NCI-H69 (cell line): ENCODE data around the gene BAHCC1.
"Not testable (repeated sequence)": the region's sequence is repeated elsewhere in the genome, so short reads cannot be mapped to it uniquely, and the experiment has no call there.

Source experiments
- DNase-seq: peaks from one replicate; lab custom pipeline; 2025; lab: John Stamatoyannopoulos, UW

Gene BAHCC1

DNA sequence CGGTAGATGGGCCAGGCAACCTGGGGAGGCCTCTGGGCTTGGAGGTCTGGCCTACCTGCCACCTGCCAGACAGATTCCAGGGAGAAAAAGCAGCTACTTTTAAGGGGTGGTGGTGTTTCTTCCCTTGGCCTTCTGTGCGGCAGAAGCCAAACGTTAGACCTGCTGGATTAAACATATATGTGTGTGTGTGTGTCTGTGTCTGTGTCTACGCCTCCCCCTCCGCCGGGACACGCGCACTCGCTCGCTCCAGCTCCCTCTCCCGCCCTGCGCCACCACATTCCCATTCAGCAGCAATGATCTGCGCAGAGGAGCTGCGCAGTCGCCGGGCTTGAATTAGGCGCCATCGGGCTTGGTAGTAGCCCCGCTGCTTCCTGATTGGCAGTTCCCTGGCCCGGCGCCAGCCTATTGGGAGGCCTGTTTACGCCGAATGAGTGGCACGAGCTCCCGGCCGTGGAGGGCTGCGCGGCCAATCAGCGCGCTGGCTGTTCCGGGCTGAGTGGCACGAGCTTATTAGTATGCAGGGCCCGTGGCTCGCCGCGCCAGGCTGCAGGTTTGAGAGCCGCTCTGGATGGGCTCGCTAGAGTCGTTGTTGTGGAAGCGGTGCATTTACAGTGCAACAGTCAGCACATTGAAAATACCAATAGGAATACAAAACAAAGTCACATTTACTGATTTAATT, at the start of gene BAHCC1:
Gene BAHCC1, plus strand, starts transcription at position 537 of the 679 bp plus-strand sequence. CDS start 4,283 bp downstream, outside the sequence.
- peak; percentile 100 for DNase-seq

- DNase-seq: peak; percentile 99
These were observed 49.0 kb upstream of the BAHCC1 start for GRCh38 chr17:81346090-81346907.

DNA sequence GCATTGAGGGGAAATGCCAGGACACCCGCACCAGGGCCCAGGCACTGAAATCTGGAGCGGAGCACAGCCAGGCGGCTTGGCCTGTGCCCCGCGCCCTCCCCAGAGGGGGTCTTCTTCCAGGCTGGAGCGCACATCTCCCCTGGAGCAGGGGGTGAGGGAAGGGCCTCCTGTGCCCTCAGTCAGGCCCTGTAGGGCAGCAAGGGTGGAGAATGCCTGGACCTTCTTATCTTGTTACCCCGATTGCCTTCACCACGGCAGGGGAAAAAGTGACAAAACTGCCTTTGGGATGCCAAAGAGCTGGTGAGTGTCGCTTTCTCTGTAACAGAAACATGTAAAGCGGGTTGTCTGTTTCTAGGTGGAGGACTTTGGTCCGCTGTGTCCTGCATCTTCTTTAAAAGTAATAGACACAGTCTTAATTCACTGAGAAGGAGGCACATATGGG, 48.3 kb upstream of the BAHCC1 start:
- DNase-seq: no peak

DNA sequence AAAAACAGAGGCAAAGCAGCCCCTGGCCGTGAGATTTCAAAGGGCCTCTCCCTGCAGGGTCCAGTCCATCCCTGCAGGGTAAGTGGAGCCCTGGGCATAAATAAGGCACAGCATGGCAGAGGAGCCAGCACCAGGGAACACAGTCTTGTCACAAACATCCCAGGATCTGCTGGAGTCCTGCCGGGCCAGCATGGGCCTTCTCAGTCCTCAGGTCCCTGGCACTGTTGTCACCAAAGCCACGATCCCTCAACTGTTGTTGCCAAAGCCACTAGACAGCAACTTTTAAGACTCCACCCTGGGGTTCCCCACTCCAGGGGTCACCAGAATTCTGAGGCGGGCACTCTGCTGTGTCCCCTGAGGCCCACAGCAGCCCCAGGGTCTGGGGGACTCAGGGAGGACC, 47.8 kb upstream of the BAHCC1 start:
- DNase-seq: no peak

DNA sequence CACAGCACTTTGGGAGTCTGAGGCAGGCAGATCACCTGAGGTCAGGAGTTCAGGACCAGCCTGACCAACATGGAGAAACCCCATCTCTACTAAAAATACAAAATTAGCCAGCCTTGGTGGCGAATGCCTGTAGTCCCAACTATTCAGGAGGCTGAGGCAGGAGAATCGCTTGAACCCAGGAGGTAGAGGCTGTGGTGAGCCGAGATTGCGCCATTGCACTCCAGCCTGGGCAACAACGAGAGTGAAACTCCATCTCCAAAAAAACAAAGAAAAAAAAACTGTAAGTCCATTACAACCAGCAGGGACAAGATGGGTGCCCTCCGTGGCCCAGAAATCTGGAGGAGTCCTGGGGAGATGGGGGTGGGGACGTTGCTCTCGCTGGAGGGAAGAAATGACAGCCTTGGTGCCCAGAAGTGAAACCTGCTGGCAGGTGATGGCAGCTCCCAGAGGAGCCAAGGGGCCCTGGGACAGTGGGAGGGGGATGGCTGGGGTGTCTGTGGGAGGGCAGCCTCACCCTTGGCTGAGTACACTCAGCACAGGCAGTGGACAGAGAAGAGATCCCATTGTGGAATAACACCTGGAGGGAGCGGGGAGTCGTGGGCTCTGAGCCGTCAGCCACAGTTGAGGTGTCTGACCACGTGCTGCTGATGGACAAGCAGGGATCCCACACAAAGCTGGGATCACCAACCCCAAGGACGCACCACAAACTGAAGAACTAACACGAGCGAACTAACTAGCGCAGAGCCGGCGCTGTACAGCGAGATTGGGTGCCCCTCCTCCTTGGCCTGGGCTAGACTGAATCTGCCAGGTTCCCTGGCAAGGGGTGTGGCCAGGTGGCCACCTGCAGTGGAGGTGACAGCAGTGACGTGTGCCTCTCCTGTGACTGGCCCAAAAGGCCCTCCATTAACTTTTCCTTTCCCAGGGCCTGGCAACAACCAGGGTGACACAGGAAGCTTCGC, 46.9 kb upstream of the BAHCC1 start:
- peak; percentile 63 for DNase-seq

DNA sequence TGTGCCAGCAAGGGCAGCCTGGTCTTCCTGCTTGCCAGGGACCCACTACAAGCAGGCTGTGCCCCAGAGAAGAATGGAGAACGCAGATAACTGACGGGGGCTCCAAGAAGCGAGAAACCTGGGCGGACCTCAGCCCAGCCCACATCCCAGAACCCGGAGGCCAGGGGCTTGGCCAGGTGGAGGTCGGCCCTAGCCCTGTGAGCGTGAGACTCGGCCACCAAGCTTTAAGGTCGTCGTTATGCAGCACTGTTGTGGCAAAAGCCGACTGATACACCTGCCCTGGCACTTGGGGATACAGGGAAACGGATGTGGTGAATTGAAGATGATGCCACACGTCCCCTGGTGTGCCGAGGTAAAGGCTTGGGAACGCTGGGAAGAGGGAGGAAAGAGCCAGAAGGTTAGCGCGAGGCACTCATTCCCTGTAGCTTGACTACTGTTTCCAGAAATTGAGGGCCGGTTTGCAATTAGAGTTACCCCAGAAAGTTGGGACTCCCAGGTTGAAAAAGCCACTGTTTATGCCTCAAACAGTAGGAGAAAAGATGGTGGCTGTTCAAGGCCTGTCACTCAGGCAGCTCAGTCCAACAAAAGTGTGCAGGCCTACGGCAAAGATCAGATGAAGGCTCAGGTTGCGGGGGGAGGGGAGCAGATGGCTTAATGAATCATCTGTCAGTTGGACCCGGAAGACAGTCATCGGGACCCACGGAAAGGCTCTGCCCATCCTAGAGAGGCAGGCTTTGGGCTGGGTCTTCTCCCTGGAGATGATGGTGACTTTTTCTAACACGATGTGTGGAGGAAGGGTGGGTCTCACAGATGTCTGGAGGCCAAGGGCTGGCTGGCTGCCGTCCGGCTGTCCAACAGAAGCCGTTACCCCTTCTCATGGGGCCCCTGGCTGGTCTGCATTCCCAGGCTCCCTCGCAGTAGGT, 45.6 kb upstream of the BAHCC1 start:
- DNase-seq: peak; percentile 72

GRCh38 chr17:81350320-81350890, 44.9 kb upstream of the BAHCC1 start:
- no peak for DNase-seq

DNA sequence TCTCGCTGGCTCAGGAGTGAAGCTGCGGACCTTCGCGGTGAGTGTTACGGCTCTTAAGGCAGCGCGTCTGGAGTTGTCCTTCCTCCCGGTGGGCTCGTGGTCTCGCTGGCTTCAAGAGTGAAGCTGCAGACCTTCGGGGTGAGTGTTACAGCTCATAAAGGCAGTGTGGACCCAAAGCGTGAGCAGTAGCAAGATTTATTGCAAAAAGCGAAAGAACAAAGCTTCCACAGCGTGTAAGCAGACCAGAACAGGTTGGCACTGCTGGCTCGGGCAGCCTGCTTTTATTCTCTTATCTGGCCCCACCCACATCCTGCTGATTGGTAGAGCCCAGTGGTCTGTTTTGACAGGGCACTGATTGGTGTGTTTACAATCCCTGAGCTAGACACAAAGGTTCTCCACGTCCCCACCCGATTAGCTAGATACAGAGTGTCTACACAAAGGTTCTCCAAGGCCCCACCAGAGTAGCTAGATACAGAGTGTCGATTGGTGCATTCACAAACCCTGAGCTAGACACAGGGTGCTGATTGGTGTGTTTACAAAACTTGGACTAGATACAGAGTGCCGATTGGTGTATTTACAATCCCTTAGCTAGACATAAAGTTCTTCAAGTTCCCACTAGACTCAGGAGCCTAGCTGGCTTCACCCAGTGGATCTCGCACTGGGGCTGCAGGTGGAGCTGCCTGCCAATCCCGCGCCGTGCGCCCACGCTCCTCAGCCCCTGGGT, 43.8 kb upstream of the BAHCC1 start:
- DNase-seq: not testable (repeated sequence)

GRCh38 chr17:81352056-81352455, 43.2 kb upstream of the BAHCC1 start:
- not testable (repeated sequence) for DNase-seq

GRCh38 chr17:81354252-81354953, 40.9 kb upstream of the BAHCC1 start:
- DNase-seq: no peak

DNA sequence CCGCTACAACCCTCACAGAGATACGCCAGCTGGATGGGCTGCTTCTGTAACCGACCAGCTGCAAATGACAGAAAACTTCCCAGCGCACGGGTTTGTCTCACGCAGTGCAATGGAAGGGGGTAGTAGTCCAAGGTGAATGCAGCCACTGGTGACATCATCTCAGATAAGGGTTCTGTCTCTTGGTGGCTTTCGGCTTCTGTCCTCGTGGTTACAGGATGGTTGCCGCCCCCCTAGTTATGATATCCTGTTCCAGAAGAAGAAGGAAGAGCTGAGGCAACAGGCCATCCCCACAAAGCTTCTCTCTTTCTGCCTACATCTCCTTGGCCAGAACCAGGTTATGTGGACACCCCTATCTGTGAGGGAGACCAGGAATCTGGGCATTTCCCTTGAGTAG, 40.3 kb upstream of the BAHCC1 start:
- no peak for DNase-seq

GRCh38 chr17:81359218-81359617, 36.0 kb upstream of the BAHCC1 start:
- no peak for DNase-seq

GRCh38 chr17:81362001-81362400, 33.3 kb upstream of the BAHCC1 start:
- DNase-seq: not testable (repeated sequence)

- no peak for DNase-seq
These were observed 30.7 kb upstream of the BAHCC1 start for GRCh38 chr17:81364278-81365147.

DNA sequence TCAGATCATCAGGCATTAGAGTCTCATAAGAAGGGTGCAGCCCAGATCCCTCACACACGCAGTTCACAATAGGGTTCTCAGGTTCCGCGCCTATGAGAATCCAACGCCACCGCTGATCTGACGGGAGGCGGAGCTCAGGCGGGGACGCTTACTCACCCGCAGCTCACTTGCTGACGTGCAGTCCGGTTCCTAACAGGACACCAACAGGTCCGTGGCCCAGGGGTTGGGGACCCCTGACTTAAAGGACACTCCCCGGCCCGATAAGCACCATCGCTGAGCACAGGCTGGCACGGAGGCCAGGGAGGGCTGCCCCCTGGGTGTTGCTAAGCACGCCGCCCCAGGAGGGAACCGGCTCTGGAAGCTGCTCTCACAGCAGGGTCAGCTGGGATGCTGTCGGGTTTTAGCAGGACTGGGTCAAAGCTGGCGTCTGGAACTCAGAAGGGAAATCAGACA, 30.1 kb upstream of the BAHCC1 start:
- DNase-seq: peak; percentile 74

GRCh38 chr17:81365601-81366585, 29.4 kb upstream of the BAHCC1 start:
- DNase-seq: peak; percentile 93

GRCh38 chr17:81366648-81367047, 28.6 kb upstream of the BAHCC1 start:
- no peak for DNase-seq
